ENCODE data around the gene NR5A1. TPM values are rescaled to one million over a fixed set of nuclear protein-coding genes. Genes with fewer than 3 reads are reported as not detected.

NR5A1 gene
- total RNA-seq, 1 experiment from 2014 or later: 0.64 TPM

DNA sequence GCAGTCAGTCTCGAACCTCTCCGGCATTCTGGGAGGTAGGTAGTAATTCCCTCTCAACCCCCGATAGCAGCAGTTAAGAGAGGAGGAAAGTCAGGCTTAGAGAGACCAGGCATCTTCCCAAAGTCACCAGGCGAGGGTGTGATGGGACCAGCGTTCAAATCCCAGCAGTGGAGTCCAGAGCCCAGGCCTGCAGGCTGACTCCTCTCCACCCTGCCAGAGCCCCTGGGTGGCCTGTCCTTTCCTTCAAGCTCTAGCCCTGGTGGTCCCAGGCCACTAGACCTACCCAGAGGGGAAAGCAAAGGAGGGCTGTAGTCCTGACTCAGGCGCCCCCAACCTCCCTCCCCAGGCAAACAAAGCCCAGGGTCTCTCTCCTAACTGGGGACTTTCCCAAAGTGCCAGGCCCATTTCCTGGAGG is 4.2 kb upstream of the NR5A1 start:
- TF ChIP-seq, protein P1, sequence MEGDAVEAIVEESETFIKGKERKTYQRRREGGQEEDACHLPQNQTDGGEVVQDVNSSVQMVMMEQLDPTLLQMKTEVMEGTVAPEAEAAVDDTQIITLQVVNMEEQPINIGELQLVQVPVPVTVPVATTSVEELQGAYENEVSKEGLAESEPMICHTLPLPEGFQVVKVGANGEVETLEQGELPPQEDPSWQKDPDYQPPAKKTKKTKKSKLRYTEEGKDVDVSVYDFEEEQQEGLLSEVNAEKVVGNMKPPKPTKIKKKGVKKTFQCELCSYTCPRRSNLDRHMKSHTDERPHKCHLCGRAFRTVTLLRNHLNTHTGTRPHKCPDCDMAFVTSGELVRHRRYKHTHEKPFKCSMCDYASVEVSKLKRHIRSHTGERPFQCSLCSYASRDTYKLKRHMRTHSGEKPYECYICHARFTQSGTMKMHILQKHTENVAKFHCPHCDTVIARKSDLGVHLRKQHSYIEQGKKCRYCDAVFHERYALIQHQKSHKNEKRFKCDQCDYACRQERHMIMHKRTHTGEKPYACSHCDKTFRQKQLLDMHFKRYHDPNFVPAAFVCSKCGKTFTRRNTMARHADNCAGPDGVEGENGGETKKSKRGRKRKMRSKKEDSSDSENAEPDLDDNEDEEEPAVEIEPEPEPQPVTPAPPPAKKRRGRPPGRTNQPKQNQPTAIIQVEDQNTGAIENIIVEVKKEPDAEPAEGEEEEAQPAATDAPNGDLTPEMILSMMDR (IDR thresholded peaks at IDR 0.05 in 2 of 3, conservative IDR thresholded peaks at IDR 0.05 in 1 of 3; ENCODE audit: borderline replicate concordance in 1 of 3, insufficient read depth in 1 of 3, low read depth in 2 of 3, low read length in 2 of 3): peak in 1 of 3 experiments; percentile 12; a peak in 1 of 6 replicates
- TF ChIP-seq EGR1 (IDR thresholded peaks at IDR 0.05; ENCODE audit: low read depth) (no peak), RAD21 (IDR thresholded peaks at IDR 0.05; ENCODE audit: low read depth) (peak; percentile 45)
- H3K4me1 ChIP-seq (ENCODE audit: control insufficient read depth in 1 of 2, insufficient read depth in 2 of 2, low read length in 2 of 2): peaks cover 5 to 8% of the 10 kb centered on the region in 2 experiments; a peak in 3 of 4 replicates
- no peak overlapping the region for H3K27ac ChIP-seq (ENCODE audit: low read depth, low read length)
- no peaks in the 10 kb centered on the region for H3K79me2 ChIP-seq (ENCODE audit: insufficient read depth, low read length)
- POLR2A ChIA-PET: no interaction called here
- CTCF ChIA-PET: no interaction called here
- H4K20me1 ChIP-seq (ENCODE audit: insufficient read depth): no peaks in the 10 kb centered on the region
- H3K9ac ChIP-seq (ENCODE audit: low read length): no peak overlapping the region
- no TSS peak for BruUV-seq (replicated peaks)
- no peaks in the 10 kb centered on the region for H3K27me3 ChIP-seq (ENCODE audit: insufficient read depth, low read length)
- no peak overlapping the region for H3K4me3 ChIP-seq (replicated peaks in 1 of 2; ENCODE audit: low read depth in 1 of 2, low read length in 2 of 2)
- no peaks in the 10 kb centered on the region for H3K36me3 ChIP-seq (ENCODE audit: control insufficient read depth in 1 of 2, insufficient read depth in 2 of 2, low read length in 2 of 2)
- RAD21 ChIA-PET (ENCODE audit: low non-redundant PET in 1 of 2, low total read pairs in 2 of 2, uncharacterized antibody in 2 of 2, unreplicated experiment in 2 of 2): no interaction called here
- H2AFZ ChIP-seq (ENCODE audit: low read depth, low read length, poor library complexity, severe bottlenecking): no peak overlapping the region
- ATAC-seq (peak; percentile 53), DNase-seq (ENCODE audit: low read depth, low spot score) (no peak)
- no peak overlapping the region for H3K4me2 ChIP-seq (ENCODE audit: low read length)
- no peaks in the 10 kb centered on the region for H3K9me2 ChIP-seq (ENCODE audit: insufficient read depth)
- intact Hi-C loops (cut with micrococcal nuclease): no loop called here
- H3K9me3 ChIP-seq (ENCODE audit: control insufficient read depth in 1 of 2, insufficient read depth in 1 of 2, low read depth in 1 of 2, low read length in 2 of 2): no peaks in the 10 kb centered on the region

DNA sequence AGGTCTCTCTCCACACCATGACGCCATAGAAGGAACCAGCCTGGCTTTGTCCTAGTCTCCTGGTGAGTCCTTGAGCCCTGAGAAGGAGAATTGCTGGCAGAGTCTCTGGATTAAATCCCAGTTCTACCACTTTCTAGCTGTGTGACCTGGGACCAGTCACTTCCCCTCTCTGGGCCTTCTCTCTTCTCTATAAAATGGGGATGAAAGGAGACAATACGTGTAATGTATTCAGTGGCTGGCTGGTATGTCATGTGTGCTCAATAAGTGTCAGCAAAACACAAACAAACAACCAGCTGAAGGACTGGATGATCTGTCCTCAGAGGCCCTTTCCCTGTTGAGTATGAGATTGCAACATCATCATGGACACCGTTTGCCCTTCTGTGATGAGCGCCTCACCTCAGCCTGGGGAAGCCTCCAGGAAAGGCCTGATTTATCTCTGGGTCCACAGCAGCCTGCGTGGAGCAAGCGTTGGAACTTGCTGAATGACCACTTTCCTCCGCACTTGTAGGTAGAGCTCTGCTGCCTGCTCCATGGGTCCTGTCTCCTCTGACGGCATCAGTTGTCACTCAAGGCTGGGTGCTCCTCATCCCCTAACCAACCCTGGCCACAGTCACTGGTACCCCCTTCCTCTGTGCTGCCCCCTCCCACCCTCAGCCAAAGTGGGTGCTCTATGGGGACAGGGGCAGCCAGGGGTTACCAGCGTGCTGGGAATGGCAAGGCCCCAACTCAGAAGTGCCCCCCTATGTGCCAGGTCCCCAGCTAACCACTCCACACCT is 3.6 kb upstream of the NR5A1 start:
- CTCF ChIA-PET: no interaction called here
- Histone ChIP-seq H3K4me2 (ENCODE audit: low read length) (no peak overlapping the region), H2AFZ (ENCODE audit: low read depth, low read length, poor library complexity, severe bottlenecking) (no peak overlapping the region), H4K20me1 (ENCODE audit: insufficient read depth) (no peaks in the 10 kb centered on the region), H3K36me3 (ENCODE audit: control insufficient read depth in 1 of 2, insufficient read depth in 2 of 2, low read length in 2 of 2) (no peaks in the 10 kb centered on the region), H3K4me1 (ENCODE audit: control insufficient read depth in 1 of 2, insufficient read depth in 2 of 2, low read length in 2 of 2) (peaks cover 5 to 8% of the 10 kb centered on the region in 2 experiments; a peak in 3 of 4 replicates), H3K27me3 (ENCODE audit: insufficient read depth, low read length) (no peaks in the 10 kb centered on the region), H3K79me2 (ENCODE audit: insufficient read depth, low read length) (no peaks in the 10 kb centered on the region), H3K9me2 (ENCODE audit: insufficient read depth) (no peaks in the 10 kb centered on the region), H3K27ac (ENCODE audit: low read depth, low read length) (no peak overlapping the region), H3K9me3 (ENCODE audit: control insufficient read depth in 1 of 2, insufficient read depth in 1 of 2, low read depth in 1 of 2, low read length in 2 of 2) (no peaks in the 10 kb centered on the region), H3K4me3 (replicated peaks in 1 of 2; ENCODE audit: low read depth in 1 of 2, low read length in 2 of 2) (no peak overlapping the region), H3K9ac (ENCODE audit: low read length) (no peak overlapping the region)
- POLR2A ChIA-PET: no interaction called here
- BruUV-seq (replicated peaks): no TSS peak
- intact Hi-C loops (cut with micrococcal nuclease): no loop called here
- ATAC-seq (no peak), DNase-seq (ENCODE audit: low read depth, low spot score) (no peak)
- RAD21 ChIA-PET (ENCODE audit: low non-redundant PET in 1 of 2, low total read pairs in 2 of 2, uncharacterized antibody in 2 of 2, unreplicated experiment in 2 of 2): no interaction called here
- TF ChIP-seq CEBPB (IDR thresholded peaks at IDR 0.05; ENCODE audit: low read depth) (no peak), CBX3 (IDR thresholded peaks at IDR 0.05; ENCODE audit: low read depth) (no peak), SIN3A (IDR thresholded peaks at IDR 0.05; ENCODE audit: low read depth) (no peak), EGR1 (IDR thresholded peaks at IDR 0.05; ENCODE audit: low read depth) (no peak), JUND (IDR thresholded peaks at IDR 0.05) (no peak), EZH2 (IDR thresholded peaks at IDR 0.05) (no peak), YY1 (IDR thresholded peaks at IDR 0.05; ENCODE audit: extremely low read depth, insufficient replicate concordance, low read depth, low read length) (no peak), POLR2A (IDR thresholded peaks at IDR 0.05; ENCODE audit: borderline replicate concordance, extremely low read depth, insufficient read depth, insufficient read length) (no peak), RAD21 (IDR thresholded peaks at IDR 0.05; ENCODE audit: low read depth) (no peak), ZFX (IDR thresholded peaks at IDR 0.05) (no peak)
- TF ChIP-seq, protein P2, sequence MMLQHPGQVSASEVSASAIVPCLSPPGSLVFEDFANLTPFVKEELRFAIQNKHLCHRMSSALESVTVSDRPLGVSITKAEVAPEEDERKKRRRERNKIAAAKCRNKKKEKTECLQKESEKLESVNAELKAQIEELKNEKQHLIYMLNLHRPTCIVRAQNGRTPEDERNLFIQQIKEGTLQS (IDR thresholded peaks at IDR 0.05): no peak
- TF ChIP-seq, protein P3, sequence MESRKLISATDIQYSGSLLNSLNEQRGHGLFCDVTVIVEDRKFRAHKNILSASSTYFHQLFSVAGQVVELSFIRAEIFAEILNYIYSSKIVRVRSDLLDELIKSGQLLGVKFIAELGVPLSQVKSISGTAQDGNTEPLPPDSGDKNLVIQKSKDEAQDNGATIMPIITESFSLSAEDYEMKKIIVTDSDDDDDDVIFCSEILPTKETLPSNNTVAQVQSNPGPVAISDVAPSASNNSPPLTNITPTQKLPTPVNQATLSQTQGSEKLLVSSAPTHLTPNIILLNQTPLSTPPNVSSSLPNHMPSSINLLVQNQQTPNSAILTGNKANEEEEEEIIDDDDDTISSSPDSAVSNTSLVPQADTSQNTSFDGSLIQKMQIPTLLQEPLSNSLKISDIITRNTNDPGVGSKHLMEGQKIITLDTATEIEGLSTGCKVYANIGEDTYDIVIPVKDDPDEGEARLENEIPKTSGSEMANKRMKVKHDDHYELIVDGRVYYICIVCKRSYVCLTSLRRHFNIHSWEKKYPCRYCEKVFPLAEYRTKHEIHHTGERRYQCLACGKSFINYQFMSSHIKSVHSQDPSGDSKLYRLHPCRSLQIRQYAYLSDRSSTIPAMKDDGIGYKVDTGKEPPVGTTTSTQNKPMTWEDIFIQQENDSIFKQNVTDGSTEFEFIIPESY (IDR thresholded peaks at IDR 0.05; ENCODE audit: extremely low read depth, insufficient replicate concordance, low read length): no peak

All from HCT116 (cell line).